ENCODE results near the gene ZNF532.

DNA sequence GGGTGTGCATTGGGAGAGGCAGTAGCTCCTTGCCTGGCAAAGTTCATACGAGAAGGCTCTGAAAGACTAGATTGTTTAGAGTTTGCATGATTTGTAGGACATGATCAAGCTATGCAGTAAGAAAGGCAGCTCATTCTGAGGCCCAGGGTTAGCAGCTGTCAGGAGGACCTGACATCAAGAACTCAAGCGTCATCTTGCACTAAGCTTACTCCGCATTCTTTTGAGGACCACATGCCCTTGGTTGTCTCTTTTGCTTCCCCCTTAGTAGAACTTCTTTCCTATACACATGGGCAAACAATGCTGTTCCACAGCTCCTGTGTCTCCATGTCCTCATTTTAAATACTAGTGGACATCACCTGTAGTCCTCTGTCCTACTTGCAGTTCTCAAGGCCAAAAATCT lies 14.0 kb downstream of the ZNF532 start:
- TF ChIP-seq POLR2A (IDR thresholded peaks at IDR 0.05), result no peak
- TF ChIP-seq, protein P1, sequence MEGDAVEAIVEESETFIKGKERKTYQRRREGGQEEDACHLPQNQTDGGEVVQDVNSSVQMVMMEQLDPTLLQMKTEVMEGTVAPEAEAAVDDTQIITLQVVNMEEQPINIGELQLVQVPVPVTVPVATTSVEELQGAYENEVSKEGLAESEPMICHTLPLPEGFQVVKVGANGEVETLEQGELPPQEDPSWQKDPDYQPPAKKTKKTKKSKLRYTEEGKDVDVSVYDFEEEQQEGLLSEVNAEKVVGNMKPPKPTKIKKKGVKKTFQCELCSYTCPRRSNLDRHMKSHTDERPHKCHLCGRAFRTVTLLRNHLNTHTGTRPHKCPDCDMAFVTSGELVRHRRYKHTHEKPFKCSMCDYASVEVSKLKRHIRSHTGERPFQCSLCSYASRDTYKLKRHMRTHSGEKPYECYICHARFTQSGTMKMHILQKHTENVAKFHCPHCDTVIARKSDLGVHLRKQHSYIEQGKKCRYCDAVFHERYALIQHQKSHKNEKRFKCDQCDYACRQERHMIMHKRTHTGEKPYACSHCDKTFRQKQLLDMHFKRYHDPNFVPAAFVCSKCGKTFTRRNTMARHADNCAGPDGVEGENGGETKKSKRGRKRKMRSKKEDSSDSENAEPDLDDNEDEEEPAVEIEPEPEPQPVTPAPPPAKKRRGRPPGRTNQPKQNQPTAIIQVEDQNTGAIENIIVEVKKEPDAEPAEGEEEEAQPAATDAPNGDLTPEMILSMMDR (IDR thresholded peaks at IDR 0.05), result no peak
